ENCODE results near the gene ZNF296.

- TF ChIP-seq SIRT6 (IDR thresholded peaks at IDR 0.05; ENCODE audit: low read length) (no peak), MAFK (IDR thresholded peaks at IDR 0.05; ENCODE audit: low read depth, low read length) (no peak), POLR2AphosphoS5 (IDR thresholded peaks at IDR 0.05; ENCODE audit: low read depth, low read length) (no peak), SIN3A (conservative IDR thresholded peaks at IDR 0.05 in 1 of 2, IDR thresholded peaks at IDR 0.05 in 1 of 2; ENCODE audit: low read depth in 1 of 2, low read length in 2 of 2) (no peak), SIX5 (IDR thresholded peaks at IDR 0.05; ENCODE audit: low read depth, low read length) (no peak), CREB1 (IDR thresholded peaks at IDR 0.05) (no peak), CEBPB (IDR thresholded peaks at IDR 0.05; ENCODE audit: low read depth, low read length) (no peak)
- TF ChIP-seq, protein P1, sequence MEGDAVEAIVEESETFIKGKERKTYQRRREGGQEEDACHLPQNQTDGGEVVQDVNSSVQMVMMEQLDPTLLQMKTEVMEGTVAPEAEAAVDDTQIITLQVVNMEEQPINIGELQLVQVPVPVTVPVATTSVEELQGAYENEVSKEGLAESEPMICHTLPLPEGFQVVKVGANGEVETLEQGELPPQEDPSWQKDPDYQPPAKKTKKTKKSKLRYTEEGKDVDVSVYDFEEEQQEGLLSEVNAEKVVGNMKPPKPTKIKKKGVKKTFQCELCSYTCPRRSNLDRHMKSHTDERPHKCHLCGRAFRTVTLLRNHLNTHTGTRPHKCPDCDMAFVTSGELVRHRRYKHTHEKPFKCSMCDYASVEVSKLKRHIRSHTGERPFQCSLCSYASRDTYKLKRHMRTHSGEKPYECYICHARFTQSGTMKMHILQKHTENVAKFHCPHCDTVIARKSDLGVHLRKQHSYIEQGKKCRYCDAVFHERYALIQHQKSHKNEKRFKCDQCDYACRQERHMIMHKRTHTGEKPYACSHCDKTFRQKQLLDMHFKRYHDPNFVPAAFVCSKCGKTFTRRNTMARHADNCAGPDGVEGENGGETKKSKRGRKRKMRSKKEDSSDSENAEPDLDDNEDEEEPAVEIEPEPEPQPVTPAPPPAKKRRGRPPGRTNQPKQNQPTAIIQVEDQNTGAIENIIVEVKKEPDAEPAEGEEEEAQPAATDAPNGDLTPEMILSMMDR (IDR thresholded peaks at IDR 0.05; ENCODE audit: control extremely low read depth in 1 of 3, insufficient read depth in 1 of 3, low read depth in 1 of 3, low read length in 3 of 3), result no peak
- TF ChIP-seq, protein P2, sequence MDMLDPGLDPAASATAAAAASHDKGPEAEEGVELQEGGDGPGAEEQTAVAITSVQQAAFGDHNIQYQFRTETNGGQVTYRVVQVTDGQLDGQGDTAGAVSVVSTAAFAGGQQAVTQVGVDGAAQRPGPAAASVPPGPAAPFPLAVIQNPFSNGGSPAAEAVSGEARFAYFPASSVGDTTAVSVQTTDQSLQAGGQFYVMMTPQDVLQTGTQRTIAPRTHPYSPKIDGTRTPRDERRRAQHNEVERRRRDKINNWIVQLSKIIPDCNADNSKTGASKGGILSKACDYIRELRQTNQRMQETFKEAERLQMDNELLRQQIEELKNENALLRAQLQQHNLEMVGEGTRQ (IDR thresholded peaks at IDR 0.05; ENCODE audit: low read length), result no peak
Observed at GRCh38 chr19:45066921-45067661, 9.2 kb downstream of the ZNF296 start.

Data from H1 (cell line).